Measurements from ENCODE around the gene THADA.

Gene THADA

GRCh38 chr2:43519643-43520221 lies 76.1 kb downstream of the THADA start:
- H3K27ac ChIP-seq (replicated peaks): peak overlapping the region; percentile 5

GRCh38 chr2:43518718-43519117 lies 77.1 kb downstream of the THADA start:
- no peak overlapping the region for H3K4me3 ChIP-seq (replicated peaks; ENCODE audit: insufficient read depth, low read length)
- H3K27ac ChIP-seq (replicated peaks): no peak overlapping the region
- no peak for DNase-seq (ENCODE audit: low read depth in 1 of 2, low spot score in 1 of 2)
- no peak for TF ChIP-seq POLR2AphosphoS5 (IDR thresholded peaks at IDR 0.05; ENCODE audit: low read depth)
- TF ChIP-seq GABPA (IDR thresholded peaks at IDR 0.05; ENCODE audit: low read depth): no peak
- TF ChIP-seq CTCF (IDR thresholded peaks at IDR 0.05; ENCODE audit: insufficient read depth, low read length): no peak
- no peak for TF ChIP-seq SPI1 (IDR thresholded peaks at IDR 0.05; ENCODE audit: borderline replicate concordance, low read depth)
- TF ChIP-seq REST (IDR thresholded peaks at IDR 0.05; ENCODE audit: insufficient replicate concordance, low read depth): no peak
- H3K27me3 ChIP-seq (ENCODE audit: insufficient read depth, poor library complexity, severe bottlenecking): no peaks in the 10 kb centered on the region

More at GRCh38 chr2:43519643-43520221, 76.1 kb downstream of the THADA start:
- Histone ChIP-seq H3K4me3 (replicated peaks; ENCODE audit: insufficient read depth, low read length) (no peak overlapping the region), H3K27me3 (ENCODE audit: insufficient read depth, poor library complexity, severe bottlenecking) (no peaks in the 10 kb centered on the region)
- TF ChIP-seq POLR2AphosphoS5 (IDR thresholded peaks at IDR 0.05; ENCODE audit: low read depth): no peak
- no peak for TF ChIP-seq GABPA (IDR thresholded peaks at IDR 0.05; ENCODE audit: low read depth)
- TF ChIP-seq SPI1 (IDR thresholded peaks at IDR 0.05; ENCODE audit: borderline replicate concordance, low read depth): peak; percentile 62
- no peak for TF ChIP-seq CTCF (IDR thresholded peaks at IDR 0.05; ENCODE audit: insufficient read depth, low read length)
- no peak for TF ChIP-seq REST (IDR thresholded peaks at IDR 0.05; ENCODE audit: insufficient replicate concordance, low read depth)
- DNase-seq (ENCODE audit: low read depth in 1 of 2, low spot score in 1 of 2): peak in 1 of 2 experiments; percentile 41

- Histone ChIP-seq H3K4me3 (replicated peaks; ENCODE audit: insufficient read depth, low read length) (no peak overlapping the region), H3K27ac (replicated peaks) (no peak overlapping the region), H3K27me3 (ENCODE audit: insufficient read depth, poor library complexity, severe bottlenecking) (no peaks in the 10 kb centered on the region)
- TF ChIP-seq SPI1 (IDR thresholded peaks at IDR 0.05; ENCODE audit: borderline replicate concordance, low read depth) (no peak), POLR2AphosphoS5 (IDR thresholded peaks at IDR 0.05; ENCODE audit: low read depth) (no peak), GABPA (IDR thresholded peaks at IDR 0.05; ENCODE audit: low read depth) (no peak), CTCF (IDR thresholded peaks at IDR 0.05; ENCODE audit: insufficient read depth, low read length) (no peak), REST (IDR thresholded peaks at IDR 0.05; ENCODE audit: insufficient replicate concordance, low read depth) (no peak)
- DNase-seq (ENCODE audit: low read depth in 1 of 2, low spot score in 1 of 2): no peak
These were observed 77.7 kb downstream of the THADA start for GRCh38 chr2:43518181-43518580.

All from HL-60 (cell line).